K562 (cell line): ENCODE measurements around the gene NDC1. TPM values are rescaled to one million over a fixed set of nuclear protein-coding genes. Genes with fewer than 3 reads are reported as not detected.

Source experiments
- BACH1 ChIP-seq: fragments of 200-800 bp; sonication (Bioruptor generic); IDR thresholded peaks from 2 replicates; pipeline ENCODE4 v1.6.1; 2016; ENCODE audit warnings: missing genetic modification characterization, missing compliant biosample characterization
- CTCF ChIP-seq, 3 experiments: IDR thresholded peaks in 2 of 3; conservative IDR thresholded peaks in 1 of 3; 2 replicates each; pipeline ENCODE4 v1.5.1; 2011 to 2012; ENCODE audit warnings: low read length in 3 of 3, mild to moderate bottlenecking in 3 of 3, control low read depth in 2 of 3, improper control_type of control experiment in 1 of 3, inconsistent platforms in 1 of 3, low read depth in 1 of 3, mixed read lengths in 1 of 3, moderate library complexity in 1 of 3; ENCODE audit not compliant: insufficient read depth in 2 of 3
- DEAF1 ChIP-seq: fragments of 450-650 bp; formaldehyde crosslinking; IDR thresholded peaks from 2 replicates; pipeline ENCODE4 v1.4.0; 2020; ENCODE audit warnings: mild to moderate bottlenecking, moderate library complexity
- KHSRP ChIP-seq: fragments of 450-650 bp; IDR thresholded peaks from 2 replicates; pipeline ENCODE4 v1.6.1; 2017
- RAD21 ChIP-seq, 2 experiments: fragments of 250-450 bp in 1 of 2; fragments of 450-650 bp in 1 of 2; sonication (Bioruptor Pico) in 1 of 2; formaldehyde crosslinking in 1 of 2; IDR thresholded peaks in 1 of 2; conservative IDR thresholded peaks in 1 of 2; 2 replicates each; pipeline versions ENCODE4 v1.4.0 to v1.8.0; 2020 to 2022; ENCODE audit warnings: mild to moderate bottlenecking in 2 of 2, moderate library complexity in 1 of 2
- SMC3 ChIP-seq: conservative IDR thresholded peaks from 2 replicates; pipeline ENCODE4 v1.6.1; 2011; ENCODE audit warnings: low read depth, low read length, improper control_type of control experiment; ENCODE audit not compliant: insufficient read depth
- TEAD1 ChIP-seq, 2 experiments: fragments of 450-650 bp in 1 of 2; sonication (generic) in 1 of 2; formaldehyde crosslinking; IDR thresholded peaks; 2 replicates each; pipeline versions ENCODE4 v1.4.0 to v1.8.0; 2020 to 2022; ENCODE audit warnings: mild to moderate bottlenecking in 2 of 2, missing genetic modification reagents in 1 of 2
- TEAD4 ChIP-seq, 2 experiments: sonication (generic) in 1 of 2; formaldehyde crosslinking in 1 of 2; IDR thresholded peaks; 2 replicates each; pipeline versions ENCODE4 v1.6.1 to v1.8.0; 2012 to 2022; ENCODE audit warnings: borderline replicate concordance in 1 of 2, inconsistent platforms in 1 of 2, low read length in 1 of 2, mild to moderate bottlenecking in 1 of 2, missing genetic modification reagents in 1 of 2
- ZNF609 ChIP-seq: sonication (generic); formaldehyde crosslinking; IDR thresholded peaks from 2 replicates; pipeline ENCODE4 v1.8.1; 2023; ENCODE audit warnings: missing genetic modification reagents, mild to moderate bottlenecking, borderline replicate concordance
- polyA plus RNA-seq, 8 experiments: library from polyadenylated mRNA; depleted of rRNA in 4 of 8; stranded (reverse) in 5 of 8; unstranded in 3 of 8; fragments of >200 nt; fragmentation: Nextera tagmentation in 2 of 8; fragmentation: Illumina TruSeq in 1 of 8; extraction: Ambion mirVana in 2 of 8; extraction: Trizol in 1 of 8; gene quantifications; 2 replicates each; pipeline versions ENCODE4 v1.2.1 to v1.2.3, GENCODE V29; 2011 to 2014; ENCODE audit warnings: inconsistent platforms in 1 of 8, missing spikeins in 1 of 8
- total RNA-seq, 7 experiments: library from RNA; depleted of rRNA in 6 of 7; stranded (reverse); fragments of >200 nt in 6 of 7; fragmentation: Illumina TruSeq in 2 of 7; extraction: Trizol in 2 of 7; gene quantifications; 2 replicates each; pipeline versions ENCODE4 v1.2.1 to v1.2.3, GENCODE V29; 2011 to 2021; ENCODE audit warnings: low replicate concordance in 1 of 7
- TF ChIP-seq, protein P1 (sequence below), 2 experiments: fragments of 450-650 bp; conservative IDR thresholded peaks; 2 replicates each; pipeline ENCODE4 v1.6.1; 2017; ENCODE audit warnings: mild to moderate bottlenecking in 2 of 2, moderate library complexity in 2 of 2

The NDC1 gene
- total and polyA plus RNA-seq, 9 of the 15 experiments (the other 6 are each of a cell fraction or from before 2014, with no cell fraction given), result 26.9 to 102 (median 64.5) TPM

DNA sequence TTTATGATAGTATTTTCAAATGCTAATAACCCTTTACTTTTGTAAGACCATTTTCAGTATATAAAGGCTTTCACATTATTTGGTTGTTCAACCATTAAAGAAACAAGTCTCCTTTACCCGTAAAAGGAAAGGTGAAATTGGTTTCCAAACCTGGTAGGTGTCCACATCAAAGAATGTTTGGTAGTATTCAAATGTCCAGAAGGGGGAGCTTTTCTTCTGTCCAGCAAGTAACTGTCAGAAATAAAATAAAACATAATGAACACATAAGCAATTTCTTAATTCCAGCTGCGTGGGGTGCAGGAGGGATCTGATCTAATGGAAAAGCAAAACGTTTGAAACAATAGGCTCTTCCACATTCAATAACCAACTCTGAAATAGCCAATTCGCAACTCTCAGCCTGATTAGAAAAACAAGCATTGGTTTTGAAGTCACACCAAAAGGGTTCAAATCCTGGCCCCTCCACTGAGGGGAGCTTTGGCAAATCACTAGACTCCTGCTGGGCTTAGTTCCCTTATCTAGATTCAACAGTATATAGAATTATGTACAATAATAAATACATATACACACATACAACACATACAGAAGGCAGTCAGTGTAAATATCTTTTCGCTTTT, 40.5 kb upstream of the NDC1 start (continued):
- TF ChIP-seq CTCF (IDR thresholded peaks at IDR 0.05 in 2 of 3, conservative IDR thresholded peaks at IDR 0.05 in 1 of 3; ENCODE audit: insufficient read depth in 2 of 3, low read depth in 1 of 3, low read length in 3 of 3) (peak; percentile 64 to 86 (median 68); a peak in 5 of 6 replicates), DEAF1 (CRISPR knock-in tag) (peak; percentile 62; the same call in 1 of the 2 replicates), BACH1 (no peak), TEAD4 (IDR thresholded peaks at IDR 0.05; ENCODE audit: low read length) (peak; percentile 33; the same call in 1 of the 2 replicates), TEAD4 (CRISPR knock-in tag; IDR thresholded peaks at IDR 0.05; ENCODE audit: borderline replicate concordance) (no peak), KHSRP (no peak), SMC3 (peak; percentile 71), RAD21 (CRISPR knock-in tag; conservative IDR thresholded peaks at IDR 0.05 in 1 of 2, IDR thresholded peaks at IDR 0.05 in 1 of 2) (peak; percentile 66 to 83), TEAD1 (CRISPR knock-in tag; IDR thresholded peaks at IDR 0.05) (peak in 1 of 2 experiments; percentile 49; a peak in 1 of 4 replicates), ZNF609 (CRISPR knock-in tag) (no peak)
- TF ChIP-seq, protein P1, sequence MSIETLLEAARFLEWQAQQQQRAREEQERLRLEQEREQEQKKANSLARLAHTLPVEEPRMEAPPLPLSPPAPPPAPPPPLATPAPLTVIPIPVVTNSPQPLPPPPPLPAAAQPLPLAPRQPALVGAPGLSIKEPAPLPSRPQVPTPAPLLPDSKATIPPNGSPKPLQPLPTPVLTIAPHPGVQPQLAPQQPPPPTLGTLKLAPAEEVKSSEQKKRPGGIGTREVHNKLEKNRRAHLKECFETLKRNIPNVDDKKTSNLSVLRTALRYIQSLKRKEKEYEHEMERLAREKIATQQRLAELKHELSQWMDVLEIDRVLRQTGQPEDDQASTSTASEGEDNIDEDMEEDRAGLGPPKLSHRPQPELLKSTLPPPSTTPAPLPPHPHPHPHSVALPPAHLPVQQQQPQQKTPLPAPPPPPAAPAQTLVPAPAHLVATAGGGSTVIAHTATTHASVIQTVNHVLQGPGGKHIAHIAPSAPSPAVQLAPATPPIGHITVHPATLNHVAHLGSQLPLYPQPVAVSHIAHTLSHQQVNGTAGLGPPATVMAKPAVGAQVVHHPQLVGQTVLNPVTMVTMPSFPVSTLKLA (conservative IDR thresholded peaks at IDR 0.05), result 0 out of 4 replicates have a peak, but pooled peaks of 1 of the 2 experiments have one; percentile 9
